ENCODE data around the gene IPCEF1.

The IPCEF1 gene

GRCh38 chr6:154117485-154117884, 239.1 kb downstream of the IPCEF1 start:
- TF ChIP-seq, protein P1, sequence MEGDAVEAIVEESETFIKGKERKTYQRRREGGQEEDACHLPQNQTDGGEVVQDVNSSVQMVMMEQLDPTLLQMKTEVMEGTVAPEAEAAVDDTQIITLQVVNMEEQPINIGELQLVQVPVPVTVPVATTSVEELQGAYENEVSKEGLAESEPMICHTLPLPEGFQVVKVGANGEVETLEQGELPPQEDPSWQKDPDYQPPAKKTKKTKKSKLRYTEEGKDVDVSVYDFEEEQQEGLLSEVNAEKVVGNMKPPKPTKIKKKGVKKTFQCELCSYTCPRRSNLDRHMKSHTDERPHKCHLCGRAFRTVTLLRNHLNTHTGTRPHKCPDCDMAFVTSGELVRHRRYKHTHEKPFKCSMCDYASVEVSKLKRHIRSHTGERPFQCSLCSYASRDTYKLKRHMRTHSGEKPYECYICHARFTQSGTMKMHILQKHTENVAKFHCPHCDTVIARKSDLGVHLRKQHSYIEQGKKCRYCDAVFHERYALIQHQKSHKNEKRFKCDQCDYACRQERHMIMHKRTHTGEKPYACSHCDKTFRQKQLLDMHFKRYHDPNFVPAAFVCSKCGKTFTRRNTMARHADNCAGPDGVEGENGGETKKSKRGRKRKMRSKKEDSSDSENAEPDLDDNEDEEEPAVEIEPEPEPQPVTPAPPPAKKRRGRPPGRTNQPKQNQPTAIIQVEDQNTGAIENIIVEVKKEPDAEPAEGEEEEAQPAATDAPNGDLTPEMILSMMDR (IDR thresholded peaks at IDR 0.05; ENCODE audit: borderline replicate concordance, insufficient read depth, low read depth, low read length) = no peak
- no peak overlapping the region for H3K4me3 ChIP-seq (ENCODE audit: low read depth, low read length)

- TF ChIP-seq, protein P1 (IDR thresholded peaks at IDR 0.05; ENCODE audit: borderline replicate concordance, insufficient read depth, low read depth, low read length) = no peak
- H3K4me3 ChIP-seq (ENCODE audit: low read depth, low read length) = no peak overlapping the region
Measured at GRCh38 chr6:154113392-154113791, 243.2 kb downstream of the IPCEF1 start.

DNA sequence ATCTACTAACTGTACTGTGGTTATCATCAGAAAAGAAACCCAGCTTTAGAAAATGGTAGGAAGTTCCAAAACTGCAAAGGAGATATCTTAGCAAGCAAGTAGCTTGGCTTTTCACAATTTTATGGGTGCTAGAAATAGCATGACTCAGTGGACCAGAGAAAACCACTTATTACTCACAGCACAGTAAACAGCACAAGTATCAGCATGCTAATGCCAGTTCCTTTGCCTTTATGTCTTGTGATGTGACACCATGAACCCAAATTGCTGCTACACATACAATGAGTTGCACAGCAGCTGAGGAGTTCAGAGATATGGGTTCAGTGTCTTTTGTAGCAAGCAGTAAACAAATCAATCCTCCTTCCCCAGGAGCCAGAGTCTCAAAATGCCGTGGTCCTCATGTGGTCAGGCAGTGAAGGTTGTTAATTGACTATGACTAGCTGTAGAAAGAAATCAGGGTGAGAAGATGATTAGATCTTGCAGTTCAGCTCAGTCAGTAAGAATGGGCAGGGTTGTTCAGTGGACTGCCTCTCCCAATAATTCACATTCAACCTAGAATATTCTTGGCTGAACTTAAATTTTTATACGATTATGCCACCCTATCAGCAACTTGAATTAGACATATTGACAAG, 244.3 kb downstream of the IPCEF1 start:
- TF ChIP-seq, protein P1 (IDR thresholded peaks at IDR 0.05; ENCODE audit: borderline replicate concordance, insufficient read depth, low read depth, low read length) = no peak
- H3K4me3 ChIP-seq (ENCODE audit: low read depth, low read length) = no peak overlapping the region

GRCh38 chr6:154111025-154111424, 245.6 kb downstream of the IPCEF1 start:
- no peak overlapping the region for H3K4me3 ChIP-seq (ENCODE audit: low read depth, low read length)
- TF ChIP-seq, protein P1 (IDR thresholded peaks at IDR 0.05; ENCODE audit: borderline replicate concordance, insufficient read depth, low read depth, low read length) = no peak

DNA sequence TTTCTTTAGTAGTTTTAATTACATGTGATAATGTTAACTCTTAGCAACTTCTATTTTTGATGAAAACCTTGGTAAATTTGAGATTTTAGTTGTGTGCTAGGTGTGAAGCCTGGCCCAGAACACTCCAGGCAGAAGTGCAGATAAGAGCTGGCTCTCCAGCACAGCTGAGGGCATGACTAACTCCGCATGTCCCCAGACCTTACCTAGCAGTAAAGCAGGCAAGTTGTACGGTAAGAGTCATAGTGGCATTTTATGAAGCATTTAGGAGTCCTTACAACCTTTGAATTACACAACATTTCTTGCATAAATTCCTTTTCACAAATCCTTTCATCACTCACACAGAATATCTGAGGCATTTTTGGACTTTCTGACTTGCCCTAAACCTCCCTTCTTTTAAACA, 250.4 kb downstream of the IPCEF1 start:
- TF ChIP-seq, protein P1 (IDR thresholded peaks at IDR 0.05; ENCODE audit: borderline replicate concordance, insufficient read depth, low read depth, low read length) = no peak
- H3K4me3 ChIP-seq (ENCODE audit: low read depth, low read length) = no peak overlapping the region
